DMS 273 (cell line): ENCODE results near the gene SERHL2.
A peak's percentile ranks its signal among the peaks of the same experiment; 100 is the strongest.
"Not testable (repeated sequence)": the region's sequence is repeated elsewhere in the genome, so short reads cannot be mapped to it uniquely, and the experiment has no call there.

Source experiments
- DNase-seq: peaks from one replicate; lab custom pipeline; 2025; ENCODE audit not compliant: unreplicated experiment; lab: John Stamatoyannopoulos, UW

The SERHL2 gene

GRCh38 chr22:42535082-42535731 is 18.5 kb upstream of the SERHL2 start:
- DNase-seq = not testable (repeated sequence)

DNA sequence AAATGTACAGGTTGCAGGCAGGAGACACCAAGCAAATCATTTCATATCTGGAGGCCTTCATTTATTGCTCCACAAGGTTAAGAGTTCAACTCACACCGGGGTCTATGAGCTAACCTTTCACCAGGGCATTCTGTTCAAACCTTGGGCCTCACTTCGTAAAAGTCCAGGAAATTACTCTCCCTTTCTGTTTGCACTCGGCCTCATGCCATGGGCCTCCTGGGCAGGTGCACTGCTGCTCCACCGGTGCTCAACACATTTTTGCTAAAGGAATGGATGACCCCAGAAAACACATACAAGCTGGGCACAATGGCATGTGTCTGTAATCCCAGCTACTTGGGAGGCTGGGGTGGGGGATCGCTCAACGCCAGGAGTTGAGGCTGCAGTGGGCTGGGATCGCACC is 17.6 kb upstream of the SERHL2 start:
- DNase-seq = no peak

- not testable (repeated sequence) for DNase-seq
Observed at GRCh38 chr22:42536634-42537033, 17.1 kb upstream of the SERHL2 start.

DNA sequence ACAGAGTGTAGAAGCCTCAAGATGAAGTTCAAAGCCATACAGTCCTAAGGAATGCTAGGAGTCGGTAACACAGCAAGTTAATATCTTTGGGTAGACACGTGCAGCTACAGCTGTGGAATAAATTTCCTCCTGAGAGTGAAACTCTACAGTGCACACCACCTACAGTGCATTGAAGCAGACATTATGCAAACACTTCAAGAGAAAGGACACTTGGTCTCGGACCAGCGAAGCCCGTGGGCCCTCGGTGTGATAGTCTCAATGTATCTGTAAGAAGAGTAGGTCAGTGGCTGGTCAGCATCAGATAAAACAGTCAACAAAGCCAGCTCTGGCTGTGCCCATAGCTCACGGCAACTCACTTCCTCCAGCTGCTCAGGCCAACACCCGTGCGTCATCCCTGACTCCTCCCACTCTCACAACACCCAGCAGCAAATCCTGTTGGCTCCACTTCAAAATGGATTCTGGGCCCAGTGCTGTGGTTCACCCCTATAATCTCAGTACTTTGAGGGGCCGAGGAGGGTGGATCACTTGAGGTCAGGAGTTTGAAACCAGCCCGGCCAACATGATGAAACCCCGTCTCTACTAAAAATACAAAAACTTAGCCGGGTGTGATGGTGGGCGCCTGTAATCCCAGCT is 16.4 kb upstream of the SERHL2 start:
- not testable (repeated sequence) for DNase-seq

DNA sequence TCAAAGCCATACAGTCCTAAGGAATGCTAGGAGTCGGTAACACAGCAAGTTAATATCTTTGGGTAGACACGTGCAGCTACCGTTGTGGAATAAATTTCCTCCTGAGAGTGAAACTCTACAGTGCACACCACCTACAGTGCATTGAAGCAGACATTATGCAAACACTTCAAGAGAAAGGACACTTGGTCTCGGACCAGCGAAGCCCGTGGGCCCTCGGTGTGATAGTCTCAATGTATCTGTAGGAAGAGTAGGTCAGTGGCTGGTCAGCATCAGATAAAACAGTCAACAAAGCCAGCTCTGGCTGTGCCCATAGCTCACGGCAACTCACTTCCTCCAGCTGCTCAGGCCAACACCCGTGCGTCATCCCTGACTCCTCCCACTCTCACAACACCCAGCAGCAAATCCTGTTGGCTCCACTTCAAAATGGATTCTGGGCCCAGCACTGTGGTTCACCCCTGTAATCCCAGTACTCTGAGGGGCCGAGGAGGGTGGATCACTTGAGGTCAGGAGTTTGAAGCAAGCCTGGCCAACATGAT is 14.5 kb upstream of the SERHL2 start:
- DNase-seq = not testable (repeated sequence)

GRCh38 chr22:42544686-42545085 is 9.1 kb upstream of the SERHL2 start:
- DNase-seq = no peak

GRCh38 chr22:42547562-42547961 is 6.2 kb upstream of the SERHL2 start:
- no peak for DNase-seq

DNA sequence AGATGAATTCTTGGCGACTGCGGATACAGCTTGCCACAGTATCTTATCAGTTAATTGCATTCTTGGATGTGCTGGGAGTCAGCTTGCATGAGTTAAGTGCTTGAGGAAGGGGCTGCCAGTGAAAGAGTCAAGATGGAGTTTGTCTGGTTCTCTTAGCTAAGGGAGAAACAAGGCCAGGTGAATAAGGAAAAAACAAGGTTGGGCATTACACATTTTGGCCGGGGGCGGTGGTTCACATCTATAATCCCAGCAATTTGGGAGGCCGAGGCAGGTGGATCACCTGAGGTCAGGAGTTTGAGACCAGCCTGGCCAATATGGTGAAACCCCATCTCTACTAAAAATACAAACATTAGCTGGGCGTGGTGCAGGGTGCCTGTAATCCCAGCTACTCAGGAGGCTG is 5.6 kb upstream of the SERHL2 start:
- not testable (repeated sequence) for DNase-seq

DNA sequence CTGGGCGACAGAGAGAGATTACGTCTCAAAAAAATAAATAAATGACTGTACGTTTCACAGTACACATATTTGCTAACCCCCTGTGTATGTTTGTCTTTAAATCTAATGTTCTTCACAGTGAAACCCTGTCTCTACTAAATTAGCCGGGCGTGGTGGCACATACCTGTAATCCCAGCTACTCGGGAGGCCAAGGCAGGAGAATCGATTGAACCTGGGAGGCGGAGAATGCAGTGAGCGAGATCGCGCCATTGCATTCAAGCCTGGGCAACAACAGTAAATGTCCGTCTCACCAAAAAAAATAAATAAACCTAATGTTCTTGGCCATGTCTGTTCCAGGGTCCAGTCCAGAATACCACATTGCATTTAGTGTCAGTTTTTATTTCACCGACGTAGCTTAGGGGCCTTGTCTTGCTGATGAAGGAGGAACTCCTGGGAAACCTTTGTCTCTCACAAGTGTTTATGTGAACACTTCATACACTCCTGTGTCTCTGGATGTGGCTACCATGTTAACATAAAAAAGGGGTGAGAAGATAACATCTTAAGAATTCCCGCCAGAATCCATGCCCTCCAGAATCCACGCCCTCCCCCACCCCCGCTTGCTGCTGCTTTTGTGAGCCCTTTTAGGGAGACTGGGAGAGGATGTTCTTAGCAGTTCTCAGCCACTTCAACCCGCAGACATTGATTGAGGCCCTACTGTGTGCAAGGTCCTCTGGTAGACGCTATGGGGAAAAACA is 5.0 kb upstream of the SERHL2 start:
- DNase-seq = no peak

DNA sequence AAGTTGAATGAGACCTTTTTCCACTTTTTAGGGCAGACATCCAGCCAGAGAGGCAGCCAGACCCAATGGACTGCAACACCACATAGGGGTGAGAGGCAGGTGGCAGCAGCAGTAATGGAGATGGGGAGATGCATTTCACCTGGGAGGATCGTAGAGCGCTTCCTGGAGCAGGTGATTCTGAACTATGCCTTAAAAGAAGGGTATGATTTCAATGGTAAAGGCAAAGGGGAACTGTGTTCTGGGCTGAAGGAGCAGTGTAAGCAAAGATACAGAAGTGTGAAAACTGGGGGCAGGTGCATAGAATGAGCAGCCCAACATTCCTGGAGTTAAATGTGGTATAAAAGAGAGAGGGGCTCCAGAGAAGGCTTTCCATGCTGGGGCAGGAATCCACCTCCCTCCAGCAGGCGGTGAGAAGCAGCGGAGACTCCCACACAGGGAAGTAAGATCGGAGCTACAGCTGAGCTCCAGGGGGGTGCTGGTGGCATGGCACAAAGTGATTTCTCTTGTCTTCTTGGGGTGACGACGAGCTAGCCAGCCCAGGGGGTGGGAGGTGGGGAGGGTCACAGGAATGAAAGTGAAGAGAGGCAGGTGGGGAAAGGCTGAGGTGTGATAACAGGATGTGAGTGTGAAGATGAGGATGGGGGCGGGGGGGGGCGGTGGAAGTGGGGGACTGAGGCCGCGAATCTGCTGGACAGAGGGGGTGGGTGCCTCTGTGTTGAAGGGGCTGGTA is 4.3 kb upstream of the SERHL2 start:
- DNase-seq = no peak

DNA sequence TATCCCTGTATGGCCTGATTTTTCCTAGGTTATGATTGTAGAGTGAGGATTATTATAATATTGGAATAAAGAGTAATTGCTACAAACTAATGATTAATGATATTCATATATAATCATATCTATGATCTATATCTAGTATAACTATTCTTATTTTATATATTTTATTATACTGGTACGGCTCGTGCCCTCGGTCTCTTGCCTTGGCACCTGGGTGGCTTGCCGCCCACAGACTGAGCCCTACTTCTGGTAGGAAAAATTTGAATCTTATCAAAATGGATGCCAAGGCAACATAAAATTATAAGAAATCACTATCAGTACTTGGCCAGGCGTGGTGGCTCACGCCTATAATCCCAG is 1.5 kb upstream of the SERHL2 start:
- DNase-seq = not testable (repeated sequence)

DNA sequence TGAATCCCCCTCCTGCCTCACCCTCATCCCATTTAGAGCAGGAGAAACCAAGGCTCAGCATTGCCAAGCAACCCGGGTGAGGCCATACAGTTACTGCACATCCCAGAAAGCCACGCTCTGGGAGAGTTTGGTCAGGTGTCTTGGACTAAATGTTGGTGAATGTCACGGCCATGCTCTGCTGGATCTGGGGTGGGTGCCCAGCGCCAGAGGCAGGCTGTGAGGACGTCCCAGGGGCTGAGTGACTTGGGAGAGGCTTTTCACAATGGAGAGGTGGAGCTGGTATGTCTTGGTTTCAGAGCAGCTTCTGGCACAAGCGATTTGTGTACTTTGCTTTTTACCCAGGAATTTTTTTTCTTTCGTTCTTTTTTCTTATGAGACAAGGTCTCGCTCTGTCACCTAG is 6.6 kb downstream of the SERHL2 start:
- DNase-seq = no peak

- DNase-seq = peak; percentile 56
Observed at GRCh38 chr22:42560781-42561180, 7.0 kb downstream of the SERHL2 start.

DNA sequence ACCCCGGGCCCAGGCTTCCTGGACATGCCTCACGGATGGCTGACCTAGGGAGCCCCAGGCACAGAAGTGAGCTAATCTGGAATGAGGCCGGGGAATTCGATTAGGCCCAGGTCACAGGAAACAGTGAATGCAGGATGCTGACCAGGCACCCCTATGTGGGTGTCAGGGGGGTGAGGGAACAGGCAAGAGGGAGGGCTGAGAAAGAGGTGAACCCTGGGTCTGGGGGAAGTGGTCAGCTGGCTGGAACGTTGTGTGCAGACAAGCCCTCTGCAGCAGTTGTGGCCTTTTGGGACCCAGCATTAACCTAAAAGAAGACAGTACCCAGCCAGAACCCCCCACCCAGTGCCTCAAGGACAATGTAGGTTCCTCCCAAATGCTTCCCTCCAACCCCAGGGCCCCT is 8.1 kb downstream of the SERHL2 start:
- no peak for DNase-seq

DNA sequence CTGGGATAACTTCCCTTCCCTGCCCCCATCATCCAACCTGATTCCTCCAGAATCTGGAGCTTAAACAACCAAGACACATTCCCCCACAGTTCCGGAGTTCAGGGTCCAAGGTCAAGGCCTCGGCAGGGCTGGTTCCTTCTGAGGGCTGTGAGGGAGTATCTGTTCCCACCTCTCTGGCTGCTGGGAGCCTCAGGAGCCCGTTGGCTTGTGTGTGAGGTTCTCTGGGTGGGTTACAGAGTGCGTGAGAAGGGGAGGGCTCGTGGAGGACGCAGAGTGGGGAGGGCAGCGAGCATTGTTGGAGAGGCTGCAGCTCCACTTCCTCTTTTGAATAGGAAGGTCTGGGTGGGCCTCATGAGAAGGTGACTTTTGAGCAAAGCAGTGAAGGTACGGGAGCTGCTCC is 8.5 kb downstream of the SERHL2 start:
- DNase-seq = no peak

GRCh38 chr22:42562684-42563083 is 8.9 kb downstream of the SERHL2 start:
- DNase-seq = no peak

- DNase-seq = not testable (repeated sequence)
Observed at GRCh38 chr22:42563943-42564342, 10.2 kb downstream of the SERHL2 start.

GRCh38 chr22:42564699-42565098 is 10.9 kb downstream of the SERHL2 start:
- no peak for DNase-seq

DNA sequence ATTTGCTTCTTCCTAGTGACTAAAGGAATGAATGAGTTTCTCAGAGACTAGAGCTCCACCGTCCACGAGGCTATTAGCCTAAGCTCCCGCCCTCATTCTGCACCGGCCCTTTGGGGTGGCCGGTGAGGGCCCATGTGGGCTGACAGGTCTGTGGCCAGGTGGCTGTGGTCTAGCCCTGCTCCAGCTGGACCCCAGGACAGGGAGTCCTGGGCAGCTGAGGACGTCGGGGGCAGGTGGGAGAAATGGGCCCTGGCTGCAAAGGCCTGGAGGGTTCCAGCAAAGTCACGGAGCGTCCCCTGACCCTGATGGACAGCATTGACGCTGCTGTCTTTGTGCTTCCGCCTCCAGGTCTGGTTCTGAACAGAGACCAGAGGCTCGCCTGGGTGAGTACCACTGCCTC is 12.2 kb downstream of the SERHL2 start:
- no peak for DNase-seq

- not testable (repeated sequence) for DNase-seq
Observed at GRCh38 chr22:42567950-42568349, 14.2 kb downstream of the SERHL2 start.

DNA sequence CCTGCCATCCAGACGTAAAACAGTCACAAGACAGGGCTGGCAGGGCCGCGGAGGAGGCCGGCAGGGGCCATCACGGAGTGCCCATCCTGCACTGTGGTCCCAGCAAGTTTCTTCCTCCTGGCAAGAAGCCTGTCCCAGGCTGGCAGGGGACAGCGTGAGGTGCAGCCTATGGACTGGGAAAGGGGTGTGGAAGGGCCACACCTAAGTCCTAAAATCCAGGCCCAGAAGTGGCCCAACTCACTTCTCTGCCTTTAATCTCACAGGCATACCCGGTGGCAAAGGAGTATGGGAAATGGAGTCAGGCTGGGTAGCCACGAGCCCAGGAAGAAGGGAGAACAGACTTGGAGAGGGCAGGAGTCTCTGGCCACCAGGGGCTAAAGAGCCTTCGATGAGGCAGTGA is 16.8 kb downstream of the SERHL2 start:
- DNase-seq = not testable (repeated sequence)
